Uterus (tissue), 2 donors: ENCODE data around the gene GYG1.

ENCODE experiments used
- CTCF ChIP-seq, 4 experiments: fragments of 200-600 bp in 2 of 4; fragments of 450-650 bp in 2 of 4; sonication (generic) in 2 of 4; IDR thresholded peaks; one replicate each; pipeline ENCODE4 v1.5.1; 2016 to 2019; ENCODE audit warnings: antibody characterized with exemption in 4 of 4, mild to moderate bottlenecking in 2 of 4, moderate library complexity in 1 of 4
- POLR2A ChIP-seq, 2 donors: fragments of 450-650 bp; IDR thresholded peaks; one replicate each; pipeline ENCODE4 v1.6.1; 2016; ENCODE audit warnings: antibody characterized with exemption in 2 of 2, mild to moderate bottlenecking in 1 of 2, moderate library complexity in 1 of 2

DNA sequence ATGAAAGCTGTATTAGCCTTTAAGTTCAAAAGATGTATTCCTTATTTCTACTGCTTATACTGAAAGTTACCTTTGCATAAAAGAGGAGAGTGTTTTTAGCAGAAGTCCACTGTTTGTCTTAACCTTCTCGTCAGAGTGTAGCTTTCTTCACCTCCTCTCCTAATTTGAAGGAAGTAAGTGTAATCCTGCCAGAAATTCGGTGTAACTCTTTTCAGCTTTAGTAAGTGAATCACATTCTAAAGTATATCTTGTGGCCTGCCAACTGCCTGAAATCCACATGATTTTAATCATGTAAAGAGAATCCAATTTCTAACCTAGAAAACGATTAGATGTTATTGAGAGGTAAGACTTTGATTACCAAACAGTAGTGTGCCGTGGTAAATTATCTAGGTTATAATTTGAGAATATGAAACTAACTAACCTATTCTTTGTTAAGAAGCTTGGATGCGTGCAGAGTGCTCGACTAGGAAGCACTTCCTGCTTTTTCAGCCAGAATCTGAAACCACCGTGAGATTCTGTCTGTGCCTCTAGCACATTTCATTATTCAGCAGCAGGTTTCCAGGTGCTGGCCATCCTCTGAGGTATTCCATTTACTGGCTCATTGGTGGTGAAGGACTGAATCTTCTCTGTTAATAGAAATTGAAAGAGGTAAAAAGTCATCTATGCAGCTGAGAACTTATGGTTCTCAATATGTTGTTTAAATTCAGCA, 7.5 kb downstream of the GYG1 start:
- TF ChIP-seq CTCF (IDR thresholded peaks at IDR 0.05) (no peak), POLR2A (IDR thresholded peaks at IDR 0.05) (no peak)
